ENCODE measurements around the gene MTHFD1L. TPM values are rescaled to one million over a fixed set of nuclear protein-coding genes. Genes with fewer than 3 reads are reported as not detected.
"Not testable (repeated sequence)": the region's sequence is repeated elsewhere in the genome, so short reads cannot be mapped to it uniquely, and the experiment has no call there.

The MTHFD1L gene
- total RNA-seq = 39.6 TPM
- polyA plus RNA-seq (ENCODE audit: insufficient read depth, low read depth, low replicate concordance) = 4.7 TPM
- long read RNA-seq, donor 1, partial matches to known transcripts = 0 of 1 reads
- long read RNA-seq, donor 1, other reads (novel, unspliced or antisense) = 0 of 1 reads
- long read RNA-seq, donor 2, partial matches to known transcripts = 0 of 1 reads
- long read RNA-seq, donor 2, other reads (novel, unspliced or antisense) = 0 of 1 reads
- long read RNA-seq, donor 3 = 0 reads
- long read RNA-seq, donor 4, partial matches to known transcripts = 0 of 1 reads
- long read RNA-seq, donor 4, other reads (novel, unspliced or antisense) = 0 of 1 reads
- long read RNA-seq, donor 5 = 0 reads
- long read RNA-seq, donor 6, partial matches to known transcripts = 5 of 5 reads
- long read RNA-seq, donor 6, other reads (novel, unspliced or antisense) = 0 of 5 reads
- long read RNA-seq, donor 7, partial matches to known transcripts = 5 of 23 reads
- long read RNA-seq, donor 7, other reads (novel, unspliced or antisense) = 9 of 23 reads
- long read RNA-seq, donor 8 = 0 reads
- long read RNA-seq, donor 9, partial matches to known transcripts = 0 of 1 reads
- long read RNA-seq, donor 9, other reads (novel, unspliced or antisense) = 0 of 1 reads
- long read RNA-seq, donor 10, partial matches to known transcripts = 0 of 1 reads
- long read RNA-seq, donor 10, other reads (novel, unspliced or antisense) = 0 of 1 reads

- TF ChIP-seq, protein P1, sequence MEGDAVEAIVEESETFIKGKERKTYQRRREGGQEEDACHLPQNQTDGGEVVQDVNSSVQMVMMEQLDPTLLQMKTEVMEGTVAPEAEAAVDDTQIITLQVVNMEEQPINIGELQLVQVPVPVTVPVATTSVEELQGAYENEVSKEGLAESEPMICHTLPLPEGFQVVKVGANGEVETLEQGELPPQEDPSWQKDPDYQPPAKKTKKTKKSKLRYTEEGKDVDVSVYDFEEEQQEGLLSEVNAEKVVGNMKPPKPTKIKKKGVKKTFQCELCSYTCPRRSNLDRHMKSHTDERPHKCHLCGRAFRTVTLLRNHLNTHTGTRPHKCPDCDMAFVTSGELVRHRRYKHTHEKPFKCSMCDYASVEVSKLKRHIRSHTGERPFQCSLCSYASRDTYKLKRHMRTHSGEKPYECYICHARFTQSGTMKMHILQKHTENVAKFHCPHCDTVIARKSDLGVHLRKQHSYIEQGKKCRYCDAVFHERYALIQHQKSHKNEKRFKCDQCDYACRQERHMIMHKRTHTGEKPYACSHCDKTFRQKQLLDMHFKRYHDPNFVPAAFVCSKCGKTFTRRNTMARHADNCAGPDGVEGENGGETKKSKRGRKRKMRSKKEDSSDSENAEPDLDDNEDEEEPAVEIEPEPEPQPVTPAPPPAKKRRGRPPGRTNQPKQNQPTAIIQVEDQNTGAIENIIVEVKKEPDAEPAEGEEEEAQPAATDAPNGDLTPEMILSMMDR (IDR thresholded peaks at IDR 0.05; ENCODE audit: borderline replicate concordance, extremely low read depth, insufficient read depth) = peak; percentile 44
- Histone ChIP-seq H3K9ac (ENCODE audit: low read length in 3 of 3) (peak within 1 kb of the TSS; percentile 67 to 81 (median 78)), H3K4me1 (ENCODE audit: control insufficient read depth in 2 of 3, insufficient read depth in 2 of 3, low read depth in 1 of 3, low read length in 3 of 3) (peaks cover 0 to 3% (median 0%) of the 10 kb centered on the region in 3 donors), H3K27me3 (ENCODE audit: control insufficient read depth, insufficient read depth, low read length) (no peaks in the 10 kb centered on the region), H3K4me3 (ENCODE audit: low read length in 3 of 3) (peak within 1 kb of the TSS; percentile 70 to 82 (median 76)), H3K9me3 (ENCODE audit: control insufficient read depth in 2 of 3, insufficient read depth in 1 of 3, low read length in 3 of 3) (no peaks in the 10 kb centered on the region), H3K36me3 (ENCODE audit: control insufficient read depth in 2 of 3, insufficient read depth in 3 of 3, low read length in 3 of 3) (no peaks in the 10 kb centered on the region), H3K27ac (ENCODE audit: low read depth in 2 of 2, low read length in 2 of 2) (peak within 1 kb of the TSS; percentile 91 to 93)
- intact Hi-C loops (cut with DNase I) = no loop called here
- FAIRE-seq (no peak), DNase-seq (peak; percentile 82 to 94 (median 88))
These were observed at the start of gene MTHFD1L for GRCh38 chr6:150865406-150866146. Gene MTHFD1L, plus strand, starts transcription at chr6:150865702. Its CDS starts 121 bp downstream, at chr6:150865823.

DNA sequence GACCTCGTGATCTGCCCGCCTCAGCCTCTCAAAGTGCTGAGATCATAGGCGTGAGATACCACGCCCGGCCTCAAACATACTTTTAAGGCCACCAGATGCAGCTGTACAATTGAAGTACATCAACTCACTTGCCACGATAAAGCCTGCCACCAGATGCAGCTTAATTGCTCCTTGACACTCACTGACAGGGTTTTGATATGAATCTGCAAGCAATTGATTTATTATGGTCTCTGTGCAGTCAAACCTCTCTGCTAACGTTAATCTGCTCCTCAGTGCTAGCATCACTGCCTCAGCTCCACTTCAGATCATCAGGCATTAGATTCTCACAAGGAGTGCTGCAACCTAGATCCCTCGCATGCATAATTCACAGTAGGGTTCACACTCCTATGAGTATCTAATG lies 48.9 kb upstream of the MTHFD1L start:
- not testable (repeated sequence) for FAIRE-seq; DNase-seq; H3K9ac ChIP-seq (ENCODE audit: low read length in 3 of 3); H3K27ac ChIP-seq (ENCODE audit: low read depth in 2 of 2, low read length in 2 of 2); H3K4me1 ChIP-seq (ENCODE audit: control insufficient read depth in 2 of 3, insufficient read depth in 2 of 3, low read depth in 1 of 3, low read length in 3 of 3); H3K36me3 ChIP-seq (ENCODE audit: control insufficient read depth in 2 of 3, insufficient read depth in 3 of 3, low read length in 3 of 3); H3K4me3 ChIP-seq (ENCODE audit: low read length in 3 of 3); H3K9me3 ChIP-seq (ENCODE audit: control insufficient read depth in 2 of 3, insufficient read depth in 1 of 3, low read length in 3 of 3); H3K27me3 ChIP-seq (ENCODE audit: control insufficient read depth, insufficient read depth, low read length)
- intact Hi-C loops (cut with DNase I) = loop anchor here (10.0 kb wide), 1 partner anchor 402 kb away; no protein-coding TSS in a partner anchor

GRCh38 chr6:150822932-150823331 lies 42.6 kb upstream of the MTHFD1L start:
- Histone ChIP-seq H3K27ac (ENCODE audit: low read depth in 2 of 2, low read length in 2 of 2) (no peak overlapping the region), H3K27me3 (ENCODE audit: control insufficient read depth, insufficient read depth, low read length) (no peaks in the 10 kb centered on the region), H3K9me3 (ENCODE audit: control insufficient read depth in 2 of 3, insufficient read depth in 1 of 3, low read length in 3 of 3) (no peaks in the 10 kb centered on the region), H3K4me3 (ENCODE audit: low read length in 3 of 3) (no peak overlapping the region), H3K36me3 (ENCODE audit: control insufficient read depth in 2 of 3, insufficient read depth in 3 of 3, low read length in 3 of 3) (peaks cover 0 to 6% (median 2%) of the 10 kb centered on the region in 3 donors), H3K4me1 (ENCODE audit: control insufficient read depth in 2 of 3, insufficient read depth in 2 of 3, low read depth in 1 of 3, low read length in 3 of 3) (no peaks in the 10 kb centered on the region), H3K9ac (ENCODE audit: low read length in 3 of 3) (no peak overlapping the region)
- intact Hi-C loops (cut with DNase I) = no loop called here
- no peak for DNase-seq
- FAIRE-seq = no peak
- TF ChIP-seq, protein P1 (IDR thresholded peaks at IDR 0.05; ENCODE audit: borderline replicate concordance, extremely low read depth, insufficient read depth) = no peak

All from kidney (tissue), 22 donors.